Measurements from ENCODE around the gene OR6S1.

- TF ChIP-seq, protein P1, sequence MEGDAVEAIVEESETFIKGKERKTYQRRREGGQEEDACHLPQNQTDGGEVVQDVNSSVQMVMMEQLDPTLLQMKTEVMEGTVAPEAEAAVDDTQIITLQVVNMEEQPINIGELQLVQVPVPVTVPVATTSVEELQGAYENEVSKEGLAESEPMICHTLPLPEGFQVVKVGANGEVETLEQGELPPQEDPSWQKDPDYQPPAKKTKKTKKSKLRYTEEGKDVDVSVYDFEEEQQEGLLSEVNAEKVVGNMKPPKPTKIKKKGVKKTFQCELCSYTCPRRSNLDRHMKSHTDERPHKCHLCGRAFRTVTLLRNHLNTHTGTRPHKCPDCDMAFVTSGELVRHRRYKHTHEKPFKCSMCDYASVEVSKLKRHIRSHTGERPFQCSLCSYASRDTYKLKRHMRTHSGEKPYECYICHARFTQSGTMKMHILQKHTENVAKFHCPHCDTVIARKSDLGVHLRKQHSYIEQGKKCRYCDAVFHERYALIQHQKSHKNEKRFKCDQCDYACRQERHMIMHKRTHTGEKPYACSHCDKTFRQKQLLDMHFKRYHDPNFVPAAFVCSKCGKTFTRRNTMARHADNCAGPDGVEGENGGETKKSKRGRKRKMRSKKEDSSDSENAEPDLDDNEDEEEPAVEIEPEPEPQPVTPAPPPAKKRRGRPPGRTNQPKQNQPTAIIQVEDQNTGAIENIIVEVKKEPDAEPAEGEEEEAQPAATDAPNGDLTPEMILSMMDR (IDR thresholded peaks at IDR 0.05) = no peak
- TF ChIP-seq POLR2A (IDR thresholded peaks at IDR 0.05) = peak; percentile 92 to 98
These were observed 41.1 kb upstream of the OR6S1 start for GRCh38 chr14:20682435-20683124.
